Measurements from ENCODE around the gene TCEA2. TPM values are rescaled to one million over a fixed set of nuclear protein-coding genes. Genes with fewer than 3 reads are reported as not detected.

Gene TCEA2
- total RNA-seq, 3 donors from 2014 or later = 10.5 to 17.3 (median 11.5) TPM

DNA sequence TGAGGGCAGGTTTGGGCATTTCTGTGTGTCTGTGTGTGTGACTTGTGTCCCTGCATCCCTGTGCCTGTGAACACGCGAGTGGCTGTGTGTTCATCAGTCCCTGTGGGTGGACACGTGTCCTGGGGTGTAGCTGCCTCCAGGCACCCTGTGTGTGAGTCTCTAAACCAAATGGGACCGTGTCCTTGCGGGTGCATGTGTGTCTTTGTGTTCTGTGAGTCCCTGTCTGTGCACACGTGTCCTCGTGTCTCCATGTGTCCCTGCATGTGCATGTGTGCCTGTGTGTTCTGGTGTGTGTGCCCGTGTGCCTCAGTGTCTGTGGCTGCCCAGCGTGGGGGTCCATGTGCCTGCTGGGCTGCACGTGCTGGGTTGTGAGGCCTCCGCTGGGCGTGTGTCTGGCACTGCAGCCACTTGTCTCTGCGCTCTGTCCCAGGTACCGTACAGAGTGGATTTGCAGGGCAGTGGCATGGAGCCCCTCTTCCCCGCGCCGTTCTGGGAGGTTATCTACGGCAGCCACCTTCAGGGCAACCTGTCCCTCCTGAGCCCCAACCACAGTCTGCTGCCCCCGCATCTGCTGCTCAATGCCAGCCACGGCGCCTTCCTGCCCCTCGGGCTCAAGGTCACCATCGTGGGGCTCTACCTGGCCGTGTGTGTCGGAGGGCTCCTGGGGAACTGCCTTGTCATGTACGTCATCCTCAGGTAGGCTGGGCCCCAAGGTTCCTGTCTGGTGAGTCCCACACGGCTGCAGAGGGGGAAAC is 29.4 kb downstream of the TCEA2 start:
- peaks cover 4% of the 10 kb centered on the region for H3K9me3 Mint-ChIP-seq
- H3K4me1 Mint-ChIP-seq (ENCODE audit: low read depth) = peaks cover 3% of the 10 kb centered on the region
- H3K27me3 Mint-ChIP-seq (ENCODE audit: low read depth) = no peaks in the 10 kb centered on the region
- H3K36me3 Mint-ChIP-seq (ENCODE audit: insufficient read depth) = peaks cover 2% of the 10 kb centered on the region
- ATAC-seq (no peak), DNase-seq (no peak)
- no peak overlapping the region for H3K4me3 Mint-ChIP-seq

DNA sequence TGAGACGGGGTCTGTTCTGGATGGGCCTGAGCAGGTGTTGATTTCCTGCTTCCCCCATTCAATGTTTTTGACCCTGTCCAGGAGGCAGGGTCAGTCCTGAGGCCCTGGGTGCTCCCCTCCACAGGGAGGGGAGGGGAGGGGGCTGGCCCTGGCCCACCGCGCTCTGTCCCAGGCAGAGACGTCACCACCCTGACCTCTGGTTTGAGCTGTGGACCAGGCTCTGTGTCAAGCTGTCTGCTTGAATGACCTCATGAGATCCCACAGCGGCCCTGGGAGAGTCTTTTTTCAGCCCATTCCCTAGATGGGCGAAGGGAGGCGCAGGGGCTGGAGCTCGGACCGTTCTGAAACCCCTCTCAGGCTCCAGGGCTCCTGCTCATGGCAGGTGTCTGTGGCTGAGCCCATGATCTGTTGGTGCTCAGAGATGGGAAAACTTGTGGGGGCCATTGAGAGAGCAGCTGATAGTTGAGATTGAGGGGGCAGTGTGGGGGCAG is 30.1 kb downstream of the TCEA2 start:
- Mint-ChIP-seq H3K9me3 (peaks cover 3% of the 10 kb centered on the region), H3K27me3 (ENCODE audit: low read depth) (no peaks in the 10 kb centered on the region), H3K4me3 (no peak overlapping the region), H3K4me1 (ENCODE audit: low read depth) (peaks cover 3% of the 10 kb centered on the region), H3K36me3 (ENCODE audit: insufficient read depth) (peaks cover 2% of the 10 kb centered on the region)
- no peak for DNase-seq
- no peak for ATAC-seq

DNA sequence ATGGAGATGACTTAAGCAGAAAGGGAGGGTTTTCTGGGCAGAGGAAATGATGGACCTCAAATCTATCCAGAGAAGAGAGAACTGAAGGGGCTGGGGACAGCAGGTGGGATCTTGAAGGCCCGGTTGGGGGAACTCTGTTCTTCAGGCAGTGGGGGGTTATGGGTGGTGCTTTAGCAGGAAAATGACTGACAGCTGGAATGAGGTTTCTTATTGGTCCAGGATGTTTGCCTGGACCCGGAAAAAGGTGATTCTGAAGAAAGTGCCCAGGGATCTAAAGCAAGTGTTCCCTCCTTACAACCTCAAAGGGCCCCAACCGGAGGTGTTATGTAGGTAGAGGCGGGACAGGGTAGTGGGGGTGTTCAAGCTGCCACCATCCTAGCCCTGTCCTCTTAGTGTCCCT is 32.5 kb downstream of the TCEA2 start:
- no peaks in the 10 kb centered on the region for H3K27me3 Mint-ChIP-seq (ENCODE audit: low read depth)
- peaks cover 7% of the 10 kb centered on the region for H3K4me1 Mint-ChIP-seq (ENCODE audit: low read depth)
- no peaks in the 10 kb centered on the region for H3K9me3 Mint-ChIP-seq
- no peak for DNase-seq
- H3K36me3 Mint-ChIP-seq (ENCODE audit: insufficient read depth) = peaks cover 2% of the 10 kb centered on the region
- no peak for ATAC-seq
- H3K4me3 Mint-ChIP-seq = no peak overlapping the region

DNA sequence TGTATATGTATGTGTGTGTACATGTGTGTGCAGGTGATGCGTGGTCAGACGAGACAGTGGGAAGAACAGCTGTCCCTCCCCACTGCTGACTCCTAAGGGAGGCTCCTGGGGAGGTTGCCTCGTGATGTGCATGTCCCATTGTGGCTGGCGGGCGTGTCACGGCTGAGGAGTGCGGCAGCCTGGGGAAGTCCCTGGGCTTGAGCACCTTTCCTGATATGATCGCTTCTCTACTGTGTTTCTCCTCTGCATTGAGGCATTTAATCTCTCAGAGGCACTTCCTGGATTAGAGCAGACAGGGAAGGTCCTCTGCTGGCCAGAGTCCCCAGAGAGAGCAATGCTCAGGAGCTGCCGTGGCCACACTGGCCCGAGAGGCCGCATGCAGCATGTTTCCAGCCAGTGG is 32.9 kb downstream of the TCEA2 start:
- H3K4me1 Mint-ChIP-seq (ENCODE audit: low read depth) = peaks cover 10% of the 10 kb centered on the region
- no peak for ATAC-seq
- peaks cover 2% of the 10 kb centered on the region for H3K36me3 Mint-ChIP-seq (ENCODE audit: insufficient read depth)
- no peak for DNase-seq
- H3K4me3 Mint-ChIP-seq = no peak overlapping the region
- H3K27me3 Mint-ChIP-seq (ENCODE audit: low read depth) = peaks cover 1% of the 10 kb centered on the region
- H3K9me3 Mint-ChIP-seq = no peaks in the 10 kb centered on the region

DNA sequence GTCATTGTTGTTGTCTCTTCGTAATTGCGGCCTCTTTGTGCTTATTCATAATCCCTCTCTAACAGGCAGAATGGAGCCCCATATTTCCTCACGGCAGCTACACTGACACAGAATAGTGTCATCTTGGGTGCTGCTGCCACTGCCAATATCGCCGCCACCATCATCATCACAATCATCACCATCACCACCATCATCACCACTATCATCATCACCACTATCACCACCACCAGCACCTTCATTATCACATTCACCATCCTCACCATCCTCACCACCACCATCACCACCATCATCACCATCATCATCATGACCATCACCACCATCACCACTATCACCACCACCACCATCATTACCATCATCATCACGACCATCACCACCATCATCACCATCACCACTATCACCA is 33.5 kb downstream of the TCEA2 start:
- Mint-ChIP-seq H3K9me3 (no peaks in the 10 kb centered on the region), H3K4me1 (ENCODE audit: low read depth) (peaks cover 15% of the 10 kb centered on the region), H3K4me3 (no peak overlapping the region), H3K27me3 (ENCODE audit: low read depth) (peaks cover 7% of the 10 kb centered on the region), H3K36me3 (ENCODE audit: insufficient read depth) (peaks cover 2% of the 10 kb centered on the region)
- DNase-seq (no peak), ATAC-seq (no peak)

DNA sequence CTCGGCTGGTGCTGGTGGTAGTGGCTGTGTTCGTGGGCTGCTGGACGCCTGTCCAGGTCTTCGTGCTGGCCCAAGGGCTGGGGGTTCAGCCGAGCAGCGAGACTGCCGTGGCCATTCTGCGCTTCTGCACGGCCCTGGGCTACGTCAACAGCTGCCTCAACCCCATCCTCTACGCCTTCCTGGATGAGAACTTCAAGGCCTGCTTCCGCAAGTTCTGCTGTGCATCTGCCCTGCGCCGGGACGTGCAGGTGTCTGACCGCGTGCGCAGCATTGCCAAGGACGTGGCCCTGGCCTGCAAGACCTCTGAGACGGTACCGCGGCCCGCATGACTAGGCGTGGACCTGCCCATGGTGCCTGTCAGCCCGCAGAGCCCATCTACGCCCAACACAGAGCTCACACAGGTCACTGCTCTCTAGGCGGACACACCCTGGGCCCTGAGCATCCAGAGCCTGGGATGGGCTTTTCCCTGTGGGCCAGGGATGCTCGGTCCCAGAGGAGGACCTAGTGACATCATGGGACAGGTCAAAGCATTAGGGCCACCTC is 35.5 kb downstream of the TCEA2 start:
- no peak overlapping the region for H3K4me3 Mint-ChIP-seq
- H3K27me3 Mint-ChIP-seq (ENCODE audit: low read depth) = peaks cover 16% of the 10 kb centered on the region
- DNase-seq = no peak

DNA sequence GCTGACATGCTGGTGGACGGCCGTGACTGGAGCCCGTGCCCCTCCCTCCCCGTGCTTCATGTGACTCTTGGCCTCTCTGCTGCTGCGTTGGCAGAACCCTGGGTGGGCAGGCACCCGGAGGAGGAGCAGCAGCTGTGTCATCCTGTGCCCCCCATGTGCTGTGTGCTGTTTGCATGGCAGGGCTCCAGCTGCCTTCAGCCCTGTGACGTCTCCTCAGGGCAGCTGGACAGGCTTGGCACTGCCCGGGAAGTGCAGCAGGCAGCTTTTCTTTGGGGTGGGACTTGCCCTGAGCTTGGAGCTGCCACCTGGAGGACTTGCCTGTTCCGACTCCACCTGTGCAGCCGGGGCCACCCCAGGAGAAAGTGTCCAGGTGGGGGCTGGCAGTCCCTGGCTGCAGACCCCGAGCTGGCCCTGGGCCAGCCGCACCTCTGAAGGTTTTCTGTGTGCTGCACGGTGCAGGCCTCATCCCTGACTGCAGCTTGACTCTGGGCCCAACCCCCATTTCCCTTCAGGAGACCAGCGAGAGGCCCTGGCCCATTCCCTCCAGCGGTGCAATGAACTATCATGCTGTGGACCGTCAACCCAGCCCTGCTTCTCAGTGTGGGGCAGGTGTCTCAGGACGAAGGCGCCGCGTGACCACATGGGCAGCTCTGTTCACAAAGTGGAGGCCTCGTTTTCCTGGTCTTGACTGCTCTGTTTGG is 36.2 kb downstream of the TCEA2 start:
- no peaks in the 10 kb centered on the region for H3K9me3 Mint-ChIP-seq
- peaks cover 20% of the 10 kb centered on the region for H3K27me3 Mint-ChIP-seq (ENCODE audit: low read depth)
- ATAC-seq (no peak), DNase-seq (no peak)
- peaks cover 17% of the 10 kb centered on the region for H3K4me1 Mint-ChIP-seq (ENCODE audit: low read depth)
- H3K4me3 Mint-ChIP-seq = no peak overlapping the region
- peaks cover 2% of the 10 kb centered on the region for H3K36me3 Mint-ChIP-seq (ENCODE audit: insufficient read depth)

More for the DNA sequence above, 35.5 kb downstream of the TCEA2 start:
- Mint-ChIP-seq H3K9me3 (no peaks in the 10 kb centered on the region), H3K36me3 (ENCODE audit: insufficient read depth) (peaks cover 2% of the 10 kb centered on the region), H3K4me1 (ENCODE audit: low read depth) (peaks cover 17% of the 10 kb centered on the region)
- no peak for ATAC-seq

DNA sequence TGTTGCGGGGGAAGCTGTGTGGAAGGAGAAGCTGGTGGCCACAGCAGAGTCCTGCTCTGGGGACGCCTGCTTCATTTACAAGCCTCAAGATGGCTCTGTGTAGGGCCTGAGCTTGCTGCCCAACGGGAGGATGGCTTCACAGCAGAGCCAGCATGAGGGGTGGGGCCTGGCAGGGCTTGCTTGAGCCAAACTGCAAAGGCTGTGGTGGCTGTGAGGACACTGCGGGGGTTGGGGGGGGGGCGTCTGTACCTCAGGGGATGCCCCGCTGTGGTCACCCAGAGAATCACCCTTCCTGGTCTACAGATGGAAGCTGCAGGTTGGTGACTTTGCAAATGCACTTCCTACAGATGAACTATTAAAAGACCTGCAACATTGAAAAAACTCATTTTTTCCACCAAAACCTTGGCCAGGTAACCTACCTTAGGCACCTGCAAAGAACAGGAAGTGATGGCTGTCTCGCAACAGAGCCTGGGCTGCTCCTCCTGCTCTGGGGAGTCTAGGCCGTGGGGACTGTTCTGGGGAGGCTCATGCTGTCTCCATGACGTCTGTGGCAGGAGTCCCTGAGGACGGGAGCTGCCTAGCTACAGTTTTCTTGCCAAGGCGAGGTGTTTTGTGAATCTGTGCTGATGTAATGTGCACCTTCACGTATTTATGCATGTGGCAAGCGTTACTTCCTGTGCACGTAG is 37.0 kb downstream of the TCEA2 start:
- no peak for ATAC-seq
- no peak for DNase-seq
- H3K4me3 Mint-ChIP-seq = no peak overlapping the region
- peaks cover 2% of the 10 kb centered on the region for H3K36me3 Mint-ChIP-seq (ENCODE audit: insufficient read depth)
- H3K9me3 Mint-ChIP-seq = no peaks in the 10 kb centered on the region
- H3K27me3 Mint-ChIP-seq (ENCODE audit: low read depth) = peaks cover 20% of the 10 kb centered on the region
- H3K4me1 Mint-ChIP-seq (ENCODE audit: low read depth) = peaks cover 17% of the 10 kb centered on the region

DNA sequence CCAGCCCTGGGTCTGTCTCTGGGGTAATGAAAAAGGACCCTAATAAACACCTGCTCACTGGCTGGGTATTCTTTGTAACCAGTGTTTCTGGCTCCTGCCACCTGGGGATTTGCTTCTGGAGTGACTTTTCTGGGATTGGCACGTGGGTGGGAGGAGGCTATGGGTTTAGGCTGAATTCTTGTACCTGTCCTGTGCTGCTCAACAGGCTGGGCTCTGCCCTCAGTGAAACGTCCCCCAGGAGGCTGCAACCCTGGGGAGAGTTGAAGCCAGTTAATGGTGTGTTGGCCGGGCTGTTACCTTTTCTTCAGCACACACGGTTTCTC is 37.5 kb downstream of the TCEA2 start:
- H3K4me1 Mint-ChIP-seq (ENCODE audit: low read depth) = peaks cover 17% of the 10 kb centered on the region
- DNase-seq = no peak
- no peaks in the 10 kb centered on the region for H3K9me3 Mint-ChIP-seq
- no peak for ATAC-seq
- peaks cover 2% of the 10 kb centered on the region for H3K36me3 Mint-ChIP-seq (ENCODE audit: insufficient read depth)
- no peak overlapping the region for H3K4me3 Mint-ChIP-seq
- peaks cover 20% of the 10 kb centered on the region for H3K27me3 Mint-ChIP-seq (ENCODE audit: low read depth)

DNA sequence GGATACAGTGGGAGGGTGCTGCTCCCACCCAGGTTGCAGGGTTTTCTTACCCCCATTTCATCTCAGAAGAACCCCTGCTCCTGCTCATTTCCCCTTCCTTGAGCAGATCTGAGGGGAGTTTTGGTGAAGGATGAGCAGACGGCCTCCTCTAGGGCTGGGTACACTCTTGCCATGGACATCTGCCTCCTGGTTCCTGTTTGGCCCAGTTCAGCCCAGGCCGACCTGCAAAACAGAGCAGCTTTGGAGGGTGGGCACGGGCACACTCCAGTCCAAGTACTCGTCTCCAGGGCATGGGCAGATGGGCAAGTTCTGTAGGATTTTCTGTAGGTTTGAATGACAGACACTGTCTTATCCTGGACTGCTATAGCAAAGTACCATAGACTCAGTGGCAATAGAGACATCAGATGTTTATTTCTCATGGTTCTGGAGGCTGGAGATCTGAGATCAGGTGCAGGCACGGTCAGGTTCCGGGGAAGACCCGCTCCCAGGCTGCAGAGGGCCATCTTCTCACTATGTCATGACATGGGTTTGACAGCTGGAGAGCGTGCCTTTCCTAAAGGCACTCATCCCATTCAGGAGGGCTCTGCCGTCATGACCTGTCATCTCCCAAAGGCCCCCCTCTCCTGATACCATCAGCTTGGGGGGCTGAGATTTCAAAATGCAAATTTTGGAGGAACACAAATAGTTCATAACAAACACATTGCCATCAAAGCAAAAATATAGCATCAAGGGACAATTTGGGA is 38.1 kb downstream of the TCEA2 start:
- H3K27me3 Mint-ChIP-seq (ENCODE audit: low read depth) = peaks cover 22% of the 10 kb centered on the region
- peak overlapping the region; percentile 37 for H3K4me3 Mint-ChIP-seq
- no peak for ATAC-seq
- peaks cover 17% of the 10 kb centered on the region for H3K4me1 Mint-ChIP-seq (ENCODE audit: low read depth)
- H3K36me3 Mint-ChIP-seq (ENCODE audit: insufficient read depth) = peaks cover 2% of the 10 kb centered on the region
- H3K9me3 Mint-ChIP-seq = no peaks in the 10 kb centered on the region
- no peak for DNase-seq

DNA sequence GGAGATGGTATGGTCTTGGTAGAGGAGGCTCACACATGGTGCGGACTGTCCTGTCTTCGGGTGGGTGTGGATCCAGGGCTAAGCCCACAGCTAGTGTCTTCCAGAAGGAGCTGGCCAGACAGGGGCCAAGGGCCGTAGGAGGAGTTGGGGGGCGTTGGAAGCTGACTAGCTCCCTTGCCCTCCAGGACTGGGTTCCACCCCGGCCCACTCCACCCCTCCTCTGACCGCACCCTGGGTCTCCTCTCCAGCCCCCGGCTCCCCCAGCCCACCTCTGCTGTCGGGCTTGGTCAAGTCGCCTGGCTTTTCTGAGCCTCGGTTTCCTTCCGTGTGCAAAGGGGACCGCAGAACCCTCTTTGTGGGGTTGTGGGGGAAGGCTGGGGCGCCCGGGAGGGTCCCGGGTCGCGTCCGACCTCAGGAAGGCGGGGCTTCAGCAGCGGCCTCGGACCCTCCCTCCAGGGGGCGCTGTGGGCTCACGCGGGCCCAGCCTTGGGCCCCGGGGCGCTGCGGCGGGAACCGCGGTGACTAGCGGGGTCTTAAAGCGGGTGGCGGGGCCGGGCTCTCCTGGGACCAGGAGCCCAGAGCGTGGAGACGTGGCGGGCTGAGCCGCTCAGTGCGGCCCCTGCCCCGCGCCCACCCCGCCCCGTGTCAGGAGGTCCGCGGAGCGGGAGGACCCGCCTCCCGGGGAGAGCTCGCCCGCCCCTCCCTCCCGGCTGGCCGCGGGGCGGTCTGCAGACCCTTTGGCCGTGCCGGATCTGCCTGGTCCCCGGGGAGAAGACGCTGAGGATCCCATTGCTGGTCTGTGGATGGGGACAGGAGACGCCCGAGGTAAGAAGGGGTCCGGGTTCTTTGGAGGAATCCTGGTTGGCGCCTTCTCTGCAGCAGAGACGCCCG is 39.0 kb downstream of the TCEA2 start:
- Mint-ChIP-seq H3K36me3 (ENCODE audit: insufficient read depth) (no peaks in the 10 kb centered on the region), H3K4me3 (peak overlapping the region; percentile 37), H3K4me1 (ENCODE audit: low read depth) (peaks cover 15% of the 10 kb centered on the region), H3K27me3 (ENCODE audit: low read depth) (peaks cover 22% of the 10 kb centered on the region), H3K9me3 (no peaks in the 10 kb centered on the region)
- ATAC-seq = peak; percentile 86 to 90
- peak; percentile 62 for DNase-seq

DNA sequence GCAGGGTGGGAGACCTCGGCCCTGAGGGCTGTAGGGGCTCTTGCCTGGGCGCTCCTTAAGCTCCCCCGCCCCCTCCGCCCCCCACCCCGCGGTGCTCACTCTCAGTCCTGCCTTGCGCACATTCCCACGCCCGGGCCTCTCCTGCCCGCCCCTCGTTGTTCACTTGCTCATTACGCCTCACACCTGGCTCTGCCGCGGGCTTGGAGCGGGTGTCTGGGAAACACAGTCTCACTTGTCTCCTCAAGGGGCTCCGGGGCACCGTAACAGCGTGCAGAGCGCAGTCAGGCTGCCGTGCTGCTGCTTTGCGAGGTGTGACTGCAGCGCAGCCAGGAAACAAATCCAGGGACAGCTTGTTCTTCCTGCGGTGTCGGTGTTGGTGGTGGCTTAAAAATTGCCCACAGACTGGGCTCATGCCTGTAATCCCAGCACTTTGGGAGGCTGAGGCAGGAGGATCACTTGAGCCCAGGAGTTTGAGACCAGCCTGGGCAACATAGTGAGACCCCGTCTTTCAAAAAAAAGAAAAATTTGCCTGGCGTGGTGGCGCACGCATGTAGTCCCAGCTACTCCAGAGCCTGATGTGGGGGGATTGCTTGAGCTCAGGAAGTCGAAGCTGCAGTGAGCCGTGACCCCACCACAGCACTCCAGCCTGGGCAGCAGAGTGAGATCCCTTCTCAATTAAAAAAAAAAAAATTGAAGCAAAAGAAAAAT is 39.8 kb downstream of the TCEA2 start:
- peak; percentile 9 to 13 for ATAC-seq
- peaks cover 22% of the 10 kb centered on the region for H3K27me3 Mint-ChIP-seq (ENCODE audit: low read depth)

More for the DNA sequence above, 39.8 kb downstream of the TCEA2 start:
- no peaks in the 10 kb centered on the region for H3K36me3 Mint-ChIP-seq (ENCODE audit: insufficient read depth)
- no peaks in the 10 kb centered on the region for H3K9me3 Mint-ChIP-seq
- DNase-seq = no peak
- peaks cover 19% of the 10 kb centered on the region for H3K4me1 Mint-ChIP-seq (ENCODE audit: low read depth)
- H3K4me3 Mint-ChIP-seq = peak overlapping the region; percentile 59

Data from activated T-cell treated with anti-CD3 and anti-CD28 coated beads, Interleukin-2, amount 50 U/mL, for 4 hours (primary cell).